HG03175 (cell line): ENCODE results near the gene IFNL4.

Experiments used
- ATAC-seq: cut with Tn5 transposase; IDR thresholded peaks from one replicate; pipeline ENCODE4 v1.9.1; 2021; ENCODE audit warnings: mild to moderate bottlenecking, moderate library complexity; ENCODE audit not compliant: unreplicated experiment

The IFNL4 gene

DNA sequence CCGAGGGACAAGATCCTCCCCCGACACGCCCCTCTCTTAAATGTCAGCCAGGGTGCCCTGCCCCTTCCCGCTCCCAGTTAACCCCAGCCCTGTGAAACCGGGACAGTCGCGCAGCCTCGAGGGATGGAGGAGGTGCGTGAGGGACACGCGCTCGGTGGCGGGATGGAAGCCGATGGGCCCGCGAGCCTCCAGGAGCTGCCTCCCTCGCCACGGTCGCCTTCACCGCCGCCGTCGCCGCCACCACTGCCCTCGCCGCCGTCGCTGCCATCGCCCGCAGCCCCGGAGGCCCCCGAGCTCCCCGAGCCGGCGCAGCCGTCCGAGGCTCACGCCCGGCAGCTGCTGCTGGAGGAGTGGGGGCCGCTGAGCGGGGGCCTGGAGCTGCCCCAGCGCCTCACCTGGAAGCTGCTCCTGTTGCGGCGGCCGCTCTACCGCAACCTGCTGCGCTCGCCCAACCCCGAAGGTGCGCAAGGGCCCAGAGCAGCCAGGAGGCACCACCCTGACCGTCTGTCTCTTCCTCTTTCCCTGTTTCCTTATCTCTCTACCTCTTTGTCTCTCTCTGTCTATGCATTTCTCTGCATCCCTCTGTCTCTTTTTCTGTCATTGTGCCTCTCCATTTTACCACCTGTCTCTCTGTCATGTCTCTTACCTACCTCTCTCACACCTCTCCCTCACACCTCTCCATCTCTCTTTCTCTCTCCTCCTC is 51.6 kb downstream of the IFNL4 start, which contains the start of gene NCCRP1:
Gene NCCRP1, plus strand, starts transcription at position 105 of the 703 bp plus-strand sequence. Its CDS starts 19 bp downstream, at position 124.
- ATAC-seq, result no peak

DNA sequence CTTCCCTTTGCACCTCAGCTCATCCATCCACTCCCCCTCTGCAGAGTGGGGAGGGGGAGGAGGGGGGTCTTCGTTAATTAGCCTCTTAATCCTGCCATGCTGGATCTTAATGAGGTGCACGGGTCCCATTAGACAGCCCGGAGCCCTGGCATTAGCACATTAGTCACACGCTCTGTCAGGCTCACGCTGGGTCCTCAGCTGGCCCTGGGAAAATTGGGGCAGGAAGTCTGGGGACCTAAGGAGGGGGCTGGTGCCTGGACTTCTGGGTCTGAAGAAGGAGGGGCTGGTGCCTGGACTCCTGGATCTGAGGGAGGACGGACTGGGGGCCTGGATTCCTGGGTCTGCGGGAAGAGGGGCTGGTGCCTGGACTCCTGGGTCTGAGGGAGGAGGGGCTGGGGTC is 52.3 kb downstream of the IFNL4 start:
- ATAC-seq, result no peak
